ENCODE data around the gene MED12. TPM values are rescaled to one million over a fixed set of nuclear protein-coding genes. Genes with fewer than 3 reads are reported as not detected.
"Not testable (repeated sequence)": the region's sequence is repeated elsewhere in the genome, so short reads cannot be mapped to it uniquely, and the experiment has no call there.

The MED12 gene
- polyA plus RNA-seq, 6 donors from 2014 or later, result 7.2 to 20.3 (median 9.0) TPM

DNA sequence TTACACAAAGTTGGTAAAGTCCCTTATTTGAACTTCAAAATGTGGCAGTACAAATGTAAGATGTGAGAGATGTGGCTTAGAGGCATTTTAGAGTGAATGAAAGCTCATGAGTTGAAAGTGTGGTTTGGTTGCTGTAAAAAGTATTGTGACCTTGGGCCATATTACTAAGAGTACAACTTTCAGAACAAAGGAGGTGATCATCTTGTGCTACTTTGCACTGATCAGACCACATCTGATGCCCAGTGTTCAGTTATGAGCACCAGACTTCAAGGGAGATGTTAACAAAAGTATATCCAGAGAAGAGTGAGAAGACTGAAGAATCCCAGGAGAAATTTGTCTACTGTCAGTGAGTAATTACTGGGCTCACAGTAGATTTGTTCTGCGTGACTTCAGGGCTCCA is 56.4 kb downstream of the MED12 start:
- no peak overlapping the region for H3K27ac Mint-ChIP-seq
- H3K4me1 Mint-ChIP-seq, result peaks cover 6 to 16% (median 13%) of the 10 kb centered on the region in 3 donors
- H3K36me3 Mint-ChIP-seq, result no peaks in the 10 kb centered on the region
- H3K4me3 Mint-ChIP-seq, result no peak overlapping the region
- DNase-seq (no peak), ATAC-seq (ENCODE audit: low read depth in 2 of 2) (no peak)
- no peaks in the 10 kb centered on the region for H3K9me3 Mint-ChIP-seq
- H3K27me3 Mint-ChIP-seq, result peaks cover 0 to 7% (median 0%) of the 10 kb centered on the region in 3 donors

- H3K4me1 Mint-ChIP-seq, result peaks cover 6 to 15% (median 10%) of the 10 kb centered on the region in 3 donors
- no peak overlapping the region for H3K4me3 Mint-ChIP-seq
- ATAC-seq (ENCODE audit: low read depth in 2 of 2) (no peak), DNase-seq (no peak)
- no peak overlapping the region for H3K27ac Mint-ChIP-seq
- no peaks in the 10 kb centered on the region for H3K9me3 Mint-ChIP-seq
- H3K27me3 Mint-ChIP-seq, result peaks cover 0 to 7% (median 0%) of the 10 kb centered on the region in 3 donors
- H3K36me3 Mint-ChIP-seq, result no peaks in the 10 kb centered on the region
Measured at GRCh38 chrX:71175531-71175930, 57.1 kb downstream of the MED12 start.

GRCh38 chrX:71177327-71177726 is 58.9 kb downstream of the MED12 start:
- DNase-seq (no peak), ATAC-seq (ENCODE audit: low read depth in 2 of 2) (no peak)
- H3K36me3 Mint-ChIP-seq, result no peaks in the 10 kb centered on the region
- H3K4me1 Mint-ChIP-seq, result peaks cover 0 to 11% (median 4%) of the 10 kb centered on the region in 3 donors
- no peak overlapping the region for H3K4me3 Mint-ChIP-seq
- H3K27ac Mint-ChIP-seq, result no peak overlapping the region
- no peaks in the 10 kb centered on the region for H3K27me3 Mint-ChIP-seq
- H3K9me3 Mint-ChIP-seq, result no peaks in the 10 kb centered on the region

DNA sequence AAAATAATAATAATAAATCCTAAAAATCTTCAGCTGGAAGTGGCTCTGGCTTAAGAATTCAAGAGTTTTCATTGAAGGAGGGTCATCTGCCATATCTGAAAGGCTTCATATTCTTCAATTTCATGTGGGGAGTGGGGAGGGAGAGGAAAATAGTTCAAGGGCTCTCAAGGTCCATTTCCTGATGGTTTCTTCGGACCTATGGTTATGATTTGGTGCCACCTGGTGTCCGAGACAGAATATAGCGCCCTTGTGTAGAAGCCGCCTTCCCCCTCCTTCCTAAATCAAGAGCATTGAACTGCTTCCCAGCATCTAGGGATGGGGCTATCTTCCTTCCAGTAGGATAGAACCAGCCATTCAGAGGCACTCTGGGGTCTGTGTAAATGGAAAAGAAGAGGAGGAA is 60.5 kb downstream of the MED12 start:
- Mint-ChIP-seq H3K4me3 (peak overlapping the region in 1 of 8 donors; percentile 66), H3K4me1 (peaks cover 0 to 14% (median 4%) of the 10 kb centered on the region in 3 donors), H3K9me3 (no peaks in the 10 kb centered on the region), H3K27ac (peak overlapping the region in 2 of 6 donors; percentile 11 to 72), H3K36me3 (no peaks in the 10 kb centered on the region), H3K27me3 (no peaks in the 10 kb centered on the region)
- ATAC-seq (ENCODE audit: low read depth in 2 of 2), result no peak
- peak; percentile 39 for DNase-seq

- not testable (repeated sequence) for H3K9me3 Mint-ChIP-seq; DNase-seq; H3K27me3 Mint-ChIP-seq; ATAC-seq (ENCODE audit: low read depth in 2 of 2); H3K36me3 Mint-ChIP-seq
- peak overlapping the region in 5 of 6 donors; percentile 14 to 72 (median 69) for H3K27ac Mint-ChIP-seq
- peak overlapping the region in 6 of 8 donors; percentile 19 to 99 (median 58) for H3K4me3 Mint-ChIP-seq
- H3K4me1 Mint-ChIP-seq, result peaks cover 0 to 14% (median 4%) of the 10 kb centered on the region in 3 donors
Measured at GRCh38 chrX:71180579-71181265, 62.3 kb downstream of the MED12 start.

DNA sequence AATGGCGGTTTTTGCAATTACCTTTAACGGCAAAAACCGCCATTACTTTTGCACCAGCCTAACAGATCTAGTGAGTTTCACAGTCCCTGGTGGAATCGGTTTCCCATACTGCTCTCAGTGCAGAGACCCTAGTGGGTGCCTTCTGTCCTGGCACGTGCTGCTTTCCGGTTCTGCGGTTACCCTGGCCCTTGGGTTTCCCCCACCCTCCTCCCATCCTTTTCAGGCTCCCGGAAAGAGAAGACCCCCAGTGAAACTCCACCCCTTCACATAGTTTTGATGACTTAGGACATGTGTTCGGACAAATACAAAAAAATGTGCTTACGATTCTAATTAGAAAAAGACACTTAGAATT is 63.1 kb downstream of the MED12 start:
- DNase-seq (peak; percentile 67), ATAC-seq (ENCODE audit: low read depth in 2 of 2) (peak; percentile 74)
- H3K9me3 Mint-ChIP-seq, result no peaks in the 10 kb centered on the region
- peak overlapping the region; percentile 86 to 99 (median 97) for H3K4me3 Mint-ChIP-seq
- H3K27me3 Mint-ChIP-seq, result no peaks in the 10 kb centered on the region
- no peaks in the 10 kb centered on the region for H3K36me3 Mint-ChIP-seq
- H3K4me1 Mint-ChIP-seq, result peaks cover 2 to 14% (median 4%) of the 10 kb centered on the region in 3 donors
- peak overlapping the region; percentile 92 to 99 (median 97) for H3K27ac Mint-ChIP-seq

DNA sequence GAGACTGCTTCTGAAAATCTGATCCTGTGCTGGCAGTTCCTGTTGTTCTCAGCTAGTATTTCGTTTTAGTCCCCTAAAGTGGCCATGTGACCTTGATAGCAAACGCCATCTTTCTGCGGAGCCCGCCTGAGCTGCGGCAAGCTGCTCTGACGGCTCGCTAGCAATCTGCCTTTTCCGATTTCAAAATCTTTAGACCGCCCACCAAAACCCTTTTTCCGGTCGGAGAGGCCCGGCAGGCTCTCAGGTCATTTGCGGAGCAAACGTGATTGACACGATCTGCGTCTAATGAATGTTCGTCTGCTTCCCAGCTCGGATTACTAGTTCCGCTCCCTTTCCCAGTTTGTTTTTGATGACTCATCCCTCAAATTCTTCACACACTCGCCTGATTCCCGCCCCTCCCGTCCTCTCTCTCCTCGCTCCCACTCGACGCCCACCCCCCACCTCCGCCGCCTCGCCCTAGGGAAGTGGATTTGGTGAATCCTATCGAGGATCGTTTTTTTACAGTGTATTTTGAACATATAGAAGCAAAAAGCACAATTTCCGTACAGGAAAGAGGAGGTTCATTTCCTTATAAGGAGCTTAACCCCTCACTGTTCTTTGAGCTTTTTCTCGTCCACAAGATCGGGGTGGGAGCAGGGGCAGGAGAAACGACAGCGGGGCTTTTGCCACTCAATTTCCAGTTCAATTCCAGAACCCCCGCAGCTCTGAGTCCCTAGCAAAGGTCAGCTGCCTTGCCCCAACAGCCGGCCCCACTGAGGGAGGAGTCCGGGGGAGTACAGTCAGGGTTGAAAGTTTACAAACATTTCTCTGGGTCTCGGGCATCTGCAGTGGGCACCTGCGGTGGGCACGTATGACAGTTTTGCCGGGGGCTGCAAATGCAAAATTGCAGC is 63.8 kb downstream of the MED12 start:
- H3K27ac Mint-ChIP-seq, result peak overlapping the region; percentile 92 to 99 (median 97)

GRCh38 chrX:71182871-71183270 is 64.5 kb downstream of the MED12 start:
- no peak for ATAC-seq (ENCODE audit: low read depth in 2 of 2)
- DNase-seq, result no peak

More for the DNA sequence above, 63.8 kb downstream of the MED12 start:
- peaks cover 4 to 16% (median 5%) of the 10 kb centered on the region in 3 donors for H3K4me1 Mint-ChIP-seq
- H3K9me3 Mint-ChIP-seq, result no peaks in the 10 kb centered on the region
- peak; percentile 88 to 91 for ATAC-seq (ENCODE audit: low read depth in 2 of 2)
- DNase-seq, result peak; percentile 79
- peak overlapping the region; percentile 86 to 99 (median 97) for H3K4me3 Mint-ChIP-seq
- H3K27me3 Mint-ChIP-seq, result no peaks in the 10 kb centered on the region
- no peaks in the 10 kb centered on the region for H3K36me3 Mint-ChIP-seq

GRCh38 chrX:71183341-71183740 is 64.9 kb downstream of the MED12 start:
- ATAC-seq (ENCODE audit: low read depth in 2 of 2), result no peak
- peak overlapping the region in 5 of 8 donors; percentile 5 to 99 (median 98) for H3K4me3 Mint-ChIP-seq
- DNase-seq, result no peak
- H3K27ac Mint-ChIP-seq, result peak overlapping the region in 3 of 6 donors; percentile 24 to 95 (median 79)
- no peaks in the 10 kb centered on the region for H3K27me3 Mint-ChIP-seq
- H3K36me3 Mint-ChIP-seq, result no peaks in the 10 kb centered on the region
- H3K4me1 Mint-ChIP-seq, result peaks cover 4 to 14% (median 5%) of the 10 kb centered on the region in 3 donors
- H3K9me3 Mint-ChIP-seq, result no peaks in the 10 kb centered on the region

More at GRCh38 chrX:71182871-71183270, 64.5 kb downstream of the MED12 start:
- H3K27me3 Mint-ChIP-seq, result no peaks in the 10 kb centered on the region
- peaks cover 4 to 16% (median 5%) of the 10 kb centered on the region in 3 donors for H3K4me1 Mint-ChIP-seq
- no peaks in the 10 kb centered on the region for H3K9me3 Mint-ChIP-seq
- no peaks in the 10 kb centered on the region for H3K36me3 Mint-ChIP-seq
- H3K4me3 Mint-ChIP-seq, result peak overlapping the region; percentile 86 to 99 (median 97)
- H3K27ac Mint-ChIP-seq, result peak overlapping the region in 5 of 6 donors; percentile 39 to 99 (median 98)

GRCh38 chrX:71184092-71184491 is 65.7 kb downstream of the MED12 start:
- peak overlapping the region in 1 of 8 donors; percentile 22 for H3K4me3 Mint-ChIP-seq
- H3K9me3 Mint-ChIP-seq, result no peaks in the 10 kb centered on the region
- peaks cover under 1 to 11% (median 5%) of the 10 kb centered on the region in 3 donors for H3K4me1 Mint-ChIP-seq
- DNase-seq (no peak), ATAC-seq (ENCODE audit: low read depth in 2 of 2) (no peak)
- no peaks in the 10 kb centered on the region for H3K27me3 Mint-ChIP-seq
- no peak overlapping the region for H3K27ac Mint-ChIP-seq
- H3K36me3 Mint-ChIP-seq, result no peaks in the 10 kb centered on the region

DNA sequence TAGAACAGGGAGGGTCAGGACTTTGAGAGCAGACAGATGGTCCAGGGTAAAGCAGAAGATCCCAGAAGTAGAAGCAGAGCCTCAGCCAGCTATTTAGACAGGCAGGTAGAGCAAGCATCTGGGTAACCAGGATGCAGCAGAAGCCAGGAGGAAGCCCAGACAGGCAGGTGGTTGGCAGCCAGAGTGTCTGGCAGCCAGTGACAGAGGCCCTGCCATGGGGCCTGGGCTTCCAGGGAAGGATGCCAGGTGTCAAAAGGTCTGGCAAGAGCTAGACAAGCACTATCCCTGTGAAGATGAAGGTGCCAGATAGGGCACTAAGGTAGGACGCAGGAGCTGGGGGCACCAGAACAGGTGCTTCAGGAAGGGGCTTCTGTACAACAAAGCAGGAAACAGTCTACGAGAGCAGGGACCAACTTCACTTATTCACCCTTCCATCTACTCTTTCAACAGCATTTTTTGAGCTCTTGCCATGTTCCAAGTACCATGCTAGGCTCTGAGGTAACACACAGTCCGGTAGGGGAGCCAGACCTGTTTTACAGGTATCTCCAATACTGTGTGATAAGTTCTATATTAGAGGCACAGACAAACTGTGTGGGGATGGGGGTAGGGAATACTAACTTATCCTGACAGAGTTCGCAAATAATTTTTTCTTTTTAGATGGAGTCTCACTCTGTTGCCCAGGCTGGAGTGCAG is 66.6 kb downstream of the MED12 start:
- Mint-ChIP-seq H3K27ac (peak overlapping the region in 4 of 6 donors; percentile 18 to 62 (median 34)), H3K4me1 (peaks cover 0 to 11% (median 5%) of the 10 kb centered on the region in 3 donors), H3K36me3 (no peaks in the 10 kb centered on the region), H3K4me3 (no peak overlapping the region), H3K9me3 (no peaks in the 10 kb centered on the region), H3K27me3 (no peaks in the 10 kb centered on the region)
- DNase-seq, result no peak
- no peak for ATAC-seq (ENCODE audit: low read depth in 2 of 2)

DNA sequence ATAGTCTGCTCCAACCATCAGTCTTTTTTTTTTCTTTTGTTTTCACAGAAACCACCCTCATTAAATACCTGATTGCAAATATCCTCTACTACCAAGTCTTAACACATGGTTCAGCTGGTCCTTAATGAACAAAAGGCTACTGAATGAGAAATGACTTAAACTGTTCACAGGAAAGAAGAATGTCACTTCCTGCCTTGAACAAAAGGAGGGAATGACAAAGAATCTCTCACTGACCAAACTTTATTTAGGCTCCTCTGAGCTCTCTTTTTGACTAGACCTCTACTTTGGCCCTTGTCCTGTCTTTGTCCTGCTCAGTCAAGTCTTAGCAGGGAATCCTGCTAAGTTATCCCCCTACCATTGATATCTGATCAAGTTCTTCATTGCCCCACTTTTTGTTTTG is 72.9 kb downstream of the MED12 start:
- no peak overlapping the region for H3K4me3 Mint-ChIP-seq
- H3K4me1 Mint-ChIP-seq, result peaks cover 5 to 25% (median 18%) of the 10 kb centered on the region in 3 donors

More for the DNA sequence above, 72.9 kb downstream of the MED12 start:
- DNase-seq, result no peak
- Mint-ChIP-seq H3K27me3 (no peaks in the 10 kb centered on the region), H3K27ac (peak overlapping the region in 2 of 6 donors; percentile 5 to 32), H3K36me3 (peaks cover 0 to 5% of the 10 kb centered on the region in 2 donors), H3K9me3 (no peaks in the 10 kb centered on the region)
- no peak for ATAC-seq (ENCODE audit: low read depth in 2 of 2)
